Activated CD4-positive, alpha-beta T cell treated with anti-CD3 and anti-CD28 coated beads for 36 hours (primary cell): ENCODE measurements around the gene GPATCH8. TPM values are rescaled to one million over a fixed set of nuclear protein-coding genes. Genes with fewer than 3 reads are reported as not detected.

ENCODE experiments used
- ATAC-seq: fragments of 200-7000 bp; cut with Tn5 transposase; one replicate; pipeline ENCODE4 v1.10.0; 2021; ENCODE audit warnings: mild to moderate bottlenecking, moderate library complexity
- CTCF ChIA-PET: fragments of 350-600 bp; sonication (Branson Sonifier 250); formaldehyde crosslinking; loops from one replicate; lab custom pipeline; 2021; ENCODE audit warnings: antibody characterized with exemption; lab: Charles Lee
- POLR2A ChIA-PET: fragments of 350-600 bp; sonication (Branson Sonifier 250); formaldehyde crosslinking; loops from one replicate; lab custom pipeline; 2021; ENCODE audit warnings: antibody characterized with exemption, inconsistent platforms; lab: Charles Lee
- DNase-seq: peaks from one replicate; pipeline ENCODE4 v3.0.0-alpha.2; 2020
- H3K27ac Mint-ChIP-seq: one replicate; pipeline ENCODE4 v1.8.0; 2021; ENCODE audit warnings: mixed read lengths
- H3K27me3 Mint-ChIP-seq: one replicate; pipeline ENCODE4 v1.8.0; 2021; ENCODE audit warnings: mixed read lengths
- H3K36me3 Mint-ChIP-seq: one replicate; pipeline ENCODE4 v1.8.0; 2021; ENCODE audit warnings: low read depth, mixed read lengths
- H3K4me1 Mint-ChIP-seq: one replicate; pipeline ENCODE4 v1.8.0; 2021; ENCODE audit warnings: mixed read lengths
- H3K4me3 Mint-ChIP-seq: one replicate; pipeline ENCODE4 v1.8.0; 2021; ENCODE audit warnings: mild to moderate bottlenecking, moderate library complexity, mixed read lengths
- H3K9me3 Mint-ChIP-seq: one replicate; pipeline ENCODE4 v1.8.0; 2021; ENCODE audit warnings: low read depth, mixed read lengths
- intact Hi-C, 2 experiments: fragments of 100-400 bp; cut with DNase I in 1 of 2; cut with micrococcal nuclease in 1 of 2; formaldehyde crosslinking; loops; one replicate each; pipeline versions ENCODE4 v1.14.2 to v1.15.1; 2022 to 2024; cut with DNase I, micrococcal nuclease
- total RNA-seq, 2 experiments: library from RNA; stranded (reverse); gene quantifications; one replicate each; pipeline ENCODE4 v1.2.3, GENCODE V29; 2021

Gene GPATCH8
- total RNA-seq, 2 experiments from 2014 or later: 39.6 to 43.2 TPM

DNA sequence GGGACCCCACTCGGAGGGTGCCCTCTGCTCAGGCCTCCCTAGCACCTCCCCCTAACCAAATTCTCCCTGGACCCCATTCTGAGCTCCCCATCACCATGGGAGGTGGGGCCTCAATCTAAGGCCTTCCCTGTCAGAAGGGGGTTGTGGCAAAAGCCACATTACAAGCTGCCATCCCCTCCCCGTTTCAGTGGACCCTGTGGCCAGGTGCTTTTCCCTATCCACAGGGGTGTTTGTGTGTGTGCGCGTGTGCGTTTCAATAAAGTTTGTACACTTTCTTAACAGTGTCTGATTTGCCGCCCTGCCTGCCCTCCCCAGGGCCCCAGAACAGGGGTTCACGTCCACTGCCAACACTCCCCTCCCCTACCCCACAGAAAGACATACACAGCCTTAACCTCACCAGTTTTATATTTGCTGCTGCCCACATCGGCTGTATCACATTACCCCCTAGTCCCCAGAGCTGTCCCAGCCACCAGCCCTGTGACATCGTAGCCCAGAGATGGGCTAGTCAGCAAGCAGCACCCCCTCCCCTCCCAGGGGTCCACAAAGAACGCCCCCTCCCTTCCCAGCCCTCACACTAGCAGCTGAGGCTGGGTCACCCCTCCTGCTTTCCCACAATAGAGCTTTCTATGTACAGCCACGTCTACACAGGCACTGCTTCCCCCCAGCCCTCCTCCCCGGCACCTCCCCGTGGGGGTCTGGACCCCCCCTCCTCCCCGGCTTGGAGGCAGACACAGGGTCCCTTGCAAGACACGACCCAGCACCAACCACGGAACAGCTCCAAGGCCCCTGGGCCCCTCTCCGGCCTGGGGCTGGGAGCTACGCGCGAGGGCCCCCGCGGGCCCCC is 150.2 kb downstream of the GPATCH8 start:
- intact Hi-C loops: no loop called here
- no peak overlapping the region for H3K27ac Mint-ChIP-seq
- ChIA-PET CTCF (interaction anchor here (0.5 to 3.3 kb wide), 8 partner anchors 7 to 152 kb away, joined by 3 to 19 read pairs (median 6); partner anchors contain the start of genes FAM171A2 and GRN), POLR2A (interaction anchor here (0.6 kb wide), 1 partner anchor 36 kb away, joined by 5 read pairs; no protein-coding TSS in a partner anchor)
- H3K4me3 Mint-ChIP-seq: peak overlapping the region; percentile 27
- peaks cover 3% of the 10 kb centered on the region for H3K36me3 Mint-ChIP-seq
- no peaks in the 10 kb centered on the region for H3K9me3 Mint-ChIP-seq
- ATAC-seq: no peak
- no peaks in the 10 kb centered on the region for H3K27me3 Mint-ChIP-seq
- no peak for DNase-seq
- H3K4me1 Mint-ChIP-seq: no peaks in the 10 kb centered on the region

GRCh38 chr17:44351961-44352827 is 151.0 kb downstream of the GPATCH8 start:
- no peaks in the 10 kb centered on the region for H3K4me1 Mint-ChIP-seq
- ChIA-PET CTCF (interaction anchor here (0.6 to 3.9 kb wide), 7 partner anchors 9 to 566 kb away, joined by 3 to 25 read pairs (median 5); partner anchors contain the start of gene FAM171A2), POLR2A (no interaction called here)
- intact Hi-C loops: no loop called here
- no peak overlapping the region for H3K4me3 Mint-ChIP-seq
- peaks cover 3% of the 10 kb centered on the region for H3K36me3 Mint-ChIP-seq
- ATAC-seq (no peak), DNase-seq (no peak)
- H3K27ac Mint-ChIP-seq: no peak overlapping the region
- no peaks in the 10 kb centered on the region for H3K27me3 Mint-ChIP-seq
- no peaks in the 10 kb centered on the region for H3K9me3 Mint-ChIP-seq

DNA sequence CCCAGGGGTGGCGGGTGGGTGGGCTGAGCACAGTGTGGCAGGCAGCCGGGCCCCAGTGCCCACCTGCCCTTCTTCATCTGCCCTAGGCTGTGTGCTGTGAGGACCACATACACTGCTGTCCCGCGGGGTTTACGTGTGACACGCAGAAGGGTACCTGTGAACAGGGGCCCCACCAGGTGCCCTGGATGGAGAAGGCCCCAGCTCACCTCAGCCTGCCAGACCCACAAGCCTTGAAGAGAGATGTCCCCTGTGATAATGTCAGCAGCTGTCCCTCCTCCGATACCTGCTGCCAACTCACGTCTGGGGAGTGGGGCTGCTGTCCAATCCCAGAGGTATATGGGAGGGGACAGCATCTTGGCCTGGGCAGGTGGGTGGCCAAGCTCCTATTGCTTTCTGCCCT is 151.7 kb downstream of the GPATCH8 start:
- POLR2A ChIA-PET: no interaction called here
- no peak for ATAC-seq
- Mint-ChIP-seq H3K4me3 (no peak overlapping the region), H3K9me3 (no peaks in the 10 kb centered on the region), H3K27ac (no peak overlapping the region), H3K36me3 (peaks cover 3% of the 10 kb centered on the region), H3K27me3 (no peaks in the 10 kb centered on the region), H3K4me1 (no peaks in the 10 kb centered on the region)
- intact Hi-C loops: no loop called here
- no peak for DNase-seq
- CTCF ChIA-PET: interaction anchor here (0.5 to 3.9 kb wide), 13 partner anchors 10 to 261 kb away, joined by 3 to 25 read pairs (median 3); partner anchors contain the start of gene FAM171A2

- intact Hi-C loops: loop anchor here in 1 of 2 experiments (1.0 kb wide), 1 partner anchor 140 kb away; no protein-coding TSS in a partner anchor
- peaks cover 4% of the 10 kb centered on the region for H3K4me1 Mint-ChIP-seq
- DNase-seq (peak; percentile 86), ATAC-seq (peak; percentile 86)
- no peak overlapping the region for H3K27ac Mint-ChIP-seq
- no peak overlapping the region for H3K4me3 Mint-ChIP-seq
- CTCF ChIA-PET: interaction anchor here (0.5 to 3.9 kb wide), 16 partner anchors 9 to 261 kb away, joined by 3 to 25 read pairs (median 3); partner anchors contain the start of gene FAM171A2
- peaks cover 3% of the 10 kb centered on the region for H3K36me3 Mint-ChIP-seq
- H3K27me3 Mint-ChIP-seq: no peaks in the 10 kb centered on the region
- POLR2A ChIA-PET: interaction anchor here (0.5 kb wide), 1 partner anchor 19 kb away, joined by 3 read pairs; no protein-coding TSS in a partner anchor
- no peaks in the 10 kb centered on the region for H3K9me3 Mint-ChIP-seq
Observed at GRCh38 chr17:44350733-44351226, 152.4 kb downstream of the GPATCH8 start.

DNA sequence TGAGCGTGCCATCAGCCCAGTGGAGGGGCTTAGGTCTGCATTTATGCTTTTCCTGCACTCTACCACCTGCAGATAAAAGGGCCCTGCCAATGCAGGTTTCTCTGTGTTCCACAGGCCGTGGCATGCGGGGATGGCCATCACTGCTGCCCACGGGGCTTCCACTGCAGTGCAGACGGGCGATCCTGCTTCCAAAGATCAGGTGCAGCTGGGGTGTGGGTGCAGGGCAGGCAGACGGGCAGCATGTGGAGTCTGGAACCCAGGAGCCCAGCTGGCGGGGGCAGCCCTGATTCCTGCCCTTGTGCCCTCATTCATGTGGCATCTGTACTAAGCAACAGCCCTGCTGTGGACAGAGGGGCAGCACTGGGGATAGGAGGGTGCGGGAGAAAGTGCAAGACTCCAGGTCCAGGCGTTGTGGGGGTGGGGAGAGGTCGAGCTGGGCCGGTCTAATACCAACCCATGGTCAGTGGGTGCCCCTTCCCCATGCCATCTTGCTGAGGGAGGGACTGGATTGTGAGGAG is 153.6 kb downstream of the GPATCH8 start:
- no peaks in the 10 kb centered on the region for H3K27me3 Mint-ChIP-seq
- ChIA-PET CTCF (interaction anchor here (1.0 to 3.9 kb wide), 7 partner anchors 12 to 163 kb away, joined by 3 to 25 read pairs (median 4); partner anchors contain the start of gene FAM171A2), POLR2A (no interaction called here)
- H3K4me3 Mint-ChIP-seq: no peak overlapping the region
- H3K9me3 Mint-ChIP-seq: no peaks in the 10 kb centered on the region
- intact Hi-C loops: loop anchor here in 1 of 2 experiments (1.0 kb wide), 1 partner anchor 139 kb away; no protein-coding TSS in a partner anchor
- ATAC-seq: no peak
- no peak for DNase-seq
- H3K36me3 Mint-ChIP-seq: peaks cover 3% of the 10 kb centered on the region
- peaks cover 11% of the 10 kb centered on the region for H3K4me1 Mint-ChIP-seq
- H3K27ac Mint-ChIP-seq: no peak overlapping the region

DNA sequence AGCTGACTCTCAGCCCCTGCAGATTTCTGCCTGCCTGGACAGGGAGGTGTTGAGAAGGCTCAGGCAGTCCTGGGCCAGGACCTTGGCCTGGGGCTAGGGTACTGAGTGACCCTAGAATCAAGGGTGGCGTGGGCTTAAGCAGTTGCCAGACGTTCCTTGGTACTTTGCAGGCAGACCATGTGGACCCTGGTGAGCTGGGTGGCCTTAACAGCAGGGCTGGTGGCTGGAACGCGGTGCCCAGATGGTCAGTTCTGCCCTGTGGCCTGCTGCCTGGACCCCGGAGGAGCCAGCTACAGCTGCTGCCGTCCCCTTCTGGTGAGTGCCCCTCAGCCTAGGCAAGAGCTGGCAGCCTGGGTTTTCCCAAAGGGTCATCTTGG is 154.2 kb downstream of the GPATCH8 start:
- ChIA-PET CTCF (interaction anchor here (3.9 kb wide), 1 partner anchor 139 kb away, joined by 19 read pairs; no protein-coding TSS in a partner anchor), POLR2A (no interaction called here)
- Mint-ChIP-seq H3K4me1 (peaks cover 11% of the 10 kb centered on the region), H3K9me3 (no peaks in the 10 kb centered on the region), H3K36me3 (peaks cover 3% of the 10 kb centered on the region), H3K4me3 (no peak overlapping the region), H3K27ac (no peak overlapping the region), H3K27me3 (no peaks in the 10 kb centered on the region)
- ATAC-seq (no peak), DNase-seq (no peak)
- intact Hi-C loops: no loop called here

- POLR2A ChIA-PET: interaction anchor here (0.9 kb wide), 1 partner anchor 139 kb away, joined by 3 read pairs; no protein-coding TSS in a partner anchor
- DNase-seq (no peak), ATAC-seq (no peak)
- CTCF ChIA-PET: interaction anchor here (0.8 to 3.9 kb wide), 4 partner anchors 12 to 138 kb away, joined by 4 to 19 read pairs (median 5); no protein-coding TSS in a partner anchor
- peaks cover 3% of the 10 kb centered on the region for H3K36me3 Mint-ChIP-seq
- no peak overlapping the region for H3K27ac Mint-ChIP-seq
- no peaks in the 10 kb centered on the region for H3K9me3 Mint-ChIP-seq
- no peak overlapping the region for H3K4me3 Mint-ChIP-seq
- no peaks in the 10 kb centered on the region for H3K27me3 Mint-ChIP-seq
- intact Hi-C loops: no loop called here
- peaks cover 11% of the 10 kb centered on the region for H3K4me1 Mint-ChIP-seq
Observed at GRCh38 chr17:44348234-44348987, 154.8 kb downstream of the GPATCH8 start.

Other genes starting within 250 kb of the GPATCH8 start
- not detected for gene SLC4A1, start 235.3 kb downstream of the GPATCH8 start, total RNA-seq
- under 1 TPM in 1 of 2 experiments, not detected in 1; 0.11 TPM for gene RUNDC3A, start 194.8 kb downstream of the GPATCH8 start, total RNA-seq
- 100 to 1,000 TPM; 127 to 129 TPM for gene SLC25A39, start 178.6 kb downstream of the GPATCH8 start, total RNA-seq
- 10 to 100 TPM; 35.4 to 68.0 TPM for gene GRN, start 158.1 kb downstream of the GPATCH8 start, total RNA-seq
- gene FAM171A2, start 139.6 kb downstream of the GPATCH8 start, total RNA-seq: under 1 TPM; 0.18 to 0.32 TPM
- 1 to 10 TPM; 1.6 to 1.7 TPM for gene ITGA2B, start 113.8 kb downstream of the GPATCH8 start, total RNA-seq
- under 1 TPM; 0.07 to 0.09 TPM for gene FZD2, start 54.1 kb upstream of the GPATCH8 start, total RNA-seq
- under 1 TPM; 0.18 to 0.53 TPM for gene MEIOC, start 153.1 kb upstream of the GPATCH8 start, total RNA-seq
- 10 to 100 TPM; 31.8 to 33.7 TPM for gene CCDC43, start 186.4 kb upstream of the GPATCH8 start, total RNA-seq
- gene DBF4B, start 205.3 kb upstream of the GPATCH8 start, total RNA-seq: 10 to 100 TPM; 23.5 to 26.4 TPM